ENCODE measurements around the gene PIR.

- TF ChIP-seq CTCF (IDR thresholded peaks at IDR 0.05) (no peak), ZNF263 (CRISPR knock-in tag; IDR thresholded peaks at IDR 0.05; ENCODE audit: low read depth) (no peak), SMAD4 (CRISPR knock-in tag; IDR thresholded peaks at IDR 0.05) (no peak), ZNF416 (CRISPR knock-in tag; IDR thresholded peaks at IDR 0.05) (no peak), PRDM15 (CRISPR knock-in tag; IDR thresholded peaks at IDR 0.05) (no peak), ZNF138 (CRISPR knock-in tag; conservative IDR thresholded peaks at IDR 0.05) (no peak), NFATC4 (CRISPR knock-in tag; IDR thresholded peaks at IDR 0.05) (no peak), ATF2 (CRISPR knock-in tag; IDR thresholded peaks at IDR 0.05; ENCODE audit: borderline replicate concordance, low read depth) (no peak), ZNF396 (CRISPR knock-in tag; IDR thresholded peaks at IDR 0.05; ENCODE audit: borderline replicate concordance) (no peak), JUN (CRISPR knock-in tag; IDR thresholded peaks at IDR 0.05) (no peak), ETV6 (CRISPR knock-in tag; IDR thresholded peaks at IDR 0.05) (no peak)
These were observed 62.5 kb downstream of the PIR start for GRCh38 chrX:15430584-15430983.

All from WTC11 (cell line).